T-cell (primary cell): ENCODE data around the gene TMEM219. TPM values are rescaled to one million over a fixed set of nuclear protein-coding genes. Genes with fewer than 3 reads are reported as not detected.

ENCODE experiments used
- ATAC-seq, 4 experiments: fragments of 200-7000 bp in 3 of 4; fragments of 150-1000 bp in 1 of 4; cut with Tn5 transposase; replicated peaks in 1 of 4; 1 replicate in 3 of 4; 2 replicates in 1 of 4; pipeline ENCODE4 v1.10.0; 2021; ENCODE audit warnings: moderate library complexity in 3 of 4, mild to moderate bottlenecking in 2 of 4, moderate number of reproducible peaks in 1 of 4
- CTCF ChIA-PET, 2 donors: fragments of 300-600 bp; sonication (Branson Sonifier 250); formaldehyde crosslinking; loops; one replicate each; lab custom pipeline; 2022; ENCODE audit warnings: antibody characterized with exemption in 2 of 2; lab: Charles Lee
- POLR2A ChIA-PET, 2 donors: fragments of 300-600 bp; sonication (Branson Sonifier 250); formaldehyde crosslinking; loops; one replicate each; lab custom pipeline; 2022; ENCODE audit warnings: antibody characterized with exemption in 2 of 2; lab: Charles Lee
- DNase-seq, 35 experiments: peaks; one replicate each; pipeline versions ENCODE4 v3.0.0 to v3.0.0-alpha.2; 2013 to 2023
- H3K27ac ChIP-seq: one replicate; pipeline ENCODE4 v1.5.1; 2013; ENCODE audit warnings: low read length
- H3K27me3 ChIP-seq, 2 experiments: replicated peaks in 1 of 2; 1 replicate in 1 of 2; 2 replicates in 1 of 2; pipeline versions ENCODE4 v1.6.1 to v1.7.0; 2013; ENCODE audit warnings: low read length in 1 of 2, mixed read lengths in 1 of 2; ENCODE audit not compliant: control insufficient read depth in 2 of 2, insufficient read depth in 2 of 2; ENCODE audit errors: extremely low read depth in 1 of 2
- H3K36me3 ChIP-seq, 2 donors: 1 replicate in 1 of 2; 2 replicates in 1 of 2; pipeline versions ENCODE4 v1.6.1 to v1.7.0; 2013; ENCODE audit warnings: low read length in 1 of 2; ENCODE audit not compliant: control insufficient read depth in 2 of 2, insufficient read depth in 1 of 2; ENCODE audit errors: extremely low read depth in 1 of 2
- H3K4me1 ChIP-seq, 2 experiments: 1 replicate in 1 of 2; 2 replicates in 1 of 2; pipeline versions ENCODE4 v1.6.1 to v1.7.0; 2013; ENCODE audit warnings: low read length in 2 of 2, mixed read lengths in 1 of 2; ENCODE audit not compliant: insufficient read depth in 2 of 2, control insufficient read depth in 1 of 2; ENCODE audit errors: extremely low read depth in 1 of 2
- H3K4me3 ChIP-seq, 2 donors: 1 replicate in 1 of 2; 2 replicates in 1 of 2; pipeline versions ENCODE4 v1.5.1 to v1.7.0; 2013; ENCODE audit warnings: mild to moderate bottlenecking in 2 of 2, low read length in 1 of 2, moderate library complexity in 1 of 2; ENCODE audit not compliant: control insufficient read depth in 1 of 2; ENCODE audit errors: extremely low read depth in 1 of 2
- H3K9me3 ChIP-seq: 2 replicates; pipeline ENCODE4 v1.7.0; 2013
- H3K27ac Mint-ChIP-seq, 2 donors: one replicate each; pipeline ENCODE4 v1.8.0; 2020 to 2021; ENCODE audit warnings: mild to moderate bottlenecking in 2 of 2, mixed read lengths in 2 of 2
- H3K27me3 Mint-ChIP-seq, 2 donors: one replicate each; pipeline ENCODE4 v1.8.0; 2021 to 2022; ENCODE audit warnings: mixed read lengths in 2 of 2
- H3K36me3 Mint-ChIP-seq: one replicate; pipeline ENCODE4 v1.8.0; 2021; ENCODE audit warnings: mixed read lengths
- H3K4me1 Mint-ChIP-seq, 3 donors: one replicate each; pipeline ENCODE4 v1.8.0; 2020 to 2022; ENCODE audit warnings: mixed read lengths in 3 of 3, mild to moderate bottlenecking in 1 of 3
- H3K4me3 Mint-ChIP-seq, 3 donors: one replicate each; pipeline ENCODE4 v1.8.0; 2020 to 2022; ENCODE audit warnings: mild to moderate bottlenecking in 3 of 3, mixed read lengths in 3 of 3, moderate library complexity in 3 of 3
- H3K9me3 Mint-ChIP-seq, 3 donors: one replicate each; pipeline ENCODE4 v1.8.0; 2020 to 2022; ENCODE audit warnings: mixed read lengths in 3 of 3
- WGBS: methylation state at CpG from one replicate; pipeline ENCODE4 v1.1.5; 2013; ENCODE audit warnings: missing lambda C conversion rate; ENCODE audit not compliant: insufficient coverage; 5-methylcytosine and 5-hydroxymethylcytosine counted together
- total RNA-seq, 35 experiments: library from RNA in 6 of 35; stranded (reverse) in 6 of 35; fragments of 120-200 nt in 1 of 35; gene quantifications; one replicate each; pipeline versions ENCODE4 v1.2.1 to v1.2.4 and lab custom pipeline; 2013 to 2026

The TMEM219 gene
- total RNA-seq (10 to 100 TPM; 66.7 to 93.9 (median 80.4) TPM), total RNA-seq (lab: John Stamatoyannopoulos, UW) (9.9 to 67.7 (median 38.6) reads per million in 29 experiments)
- 72.0 TPM for total RNA-seq (2013)

GRCh38 chr16:29961479-29962343 lies at the start of gene TMEM219:
TMEM219 (plus strand) TSS chr16:29962079; CDS start chr16:29963144, 1,065 bp downstream.
- ChIA-PET CTCF (interaction anchor here (0.6 to 2.5 kb wide), 5 partner anchors 12 to 260 kb away, joined by 3 to 22 read pairs (median 9); partner anchors contain the start of genes HIRIP3 (in 1 of the 2), KCTD13 (in 1 of the 2) and TAOK2 (in 1 of the 2)), POLR2A (interaction anchor here (0.5 to 1.2 kb wide), 5 partner anchors 11 to 1666 kb away, joined by 4 to 7 read pairs (median 4); no protein-coding TSS in a partner anchor)
- peak within 1 kb of the TSS; percentile 90 for H3K27ac ChIP-seq
- Mint-ChIP-seq H3K4me1 (peaks cover 19 to 30% (median 24%) of the 10 kb centered on the region in 3 donors), H3K36me3 (no peaks in the 10 kb centered on the region), H3K27me3 (no peaks in the 10 kb centered on the region), H3K9me3 (no peaks in the 10 kb centered on the region), H3K4me3 (peak within 1 kb of the TSS; percentile 87 to 90 (median 88)), H3K27ac (peak within 1 kb of the TSS; percentile 92 to 95)
- peaks cover 0 to 3% of the 10 kb centered on the region in 2 donors for H3K36me3 ChIP-seq
- no peaks in the 10 kb centered on the region for H3K9me3 ChIP-seq
- ATAC-seq: peak; percentile 85 to 95 (median 88)
- peak; percentile 81 to 97 (median 91) for DNase-seq
- peaks cover 10 to 25% of the 10 kb centered on the region in 2 experiments for H3K4me1 ChIP-seq
- peak within 1 kb of the TSS; percentile 69 to 87 for H3K4me3 ChIP-seq
- under 1% methylated on average over 75 of the region's 75 CpGs for WGBS
- H3K27me3 ChIP-seq: no peaks in the 10 kb centered on the region

GRCh38 chr16:29912087-29912486 lies 49.8 kb upstream of the TMEM219 start:
- peak overlapping the region in 1 of 2 donors; percentile 44 for H3K27ac Mint-ChIP-seq
- H3K9me3 ChIP-seq: no peaks in the 10 kb centered on the region
- peaks cover 32% of the 10 kb centered on the region for H3K36me3 Mint-ChIP-seq
- peaks cover 0 to 3% (median 0%) of the 10 kb centered on the region in 3 donors for H3K4me1 Mint-ChIP-seq
- no peak overlapping the region for H3K4me3 Mint-ChIP-seq
- no peak overlapping the region for H3K4me3 ChIP-seq
- ChIA-PET POLR2A (interaction anchor here in 1 of 2 donors (0.6 kb wide), 1 partner anchor 10 kb away, joined by 5 read pairs; no protein-coding TSS in a partner anchor), CTCF (no interaction called here)
- no peaks in the 10 kb centered on the region for H3K27me3 Mint-ChIP-seq
- H3K4me1 ChIP-seq: no peaks in the 10 kb centered on the region
- DNase-seq (no peak), ATAC-seq (no peak)
- 95% methylated on average over 11 of the region's 11 CpGs for WGBS
- H3K27me3 ChIP-seq: no peaks in the 10 kb centered on the region
- no peaks in the 10 kb centered on the region for H3K9me3 Mint-ChIP-seq
- H3K27ac ChIP-seq: no peak overlapping the region
- peaks cover 3 to 14% of the 10 kb centered on the region in 2 donors for H3K36me3 ChIP-seq

GRCh38 chr16:29913514-29913913 lies 48.4 kb upstream of the TMEM219 start:
- Mint-ChIP-seq H3K36me3 (peaks cover 28% of the 10 kb centered on the region), H3K9me3 (no peaks in the 10 kb centered on the region), H3K4me1 (peaks cover 0 to 3% (median 0%) of the 10 kb centered on the region in 3 donors), H3K27me3 (no peaks in the 10 kb centered on the region), H3K27ac (no peak overlapping the region), H3K4me3 (no peak overlapping the region)
- no peak for ATAC-seq
- Histone ChIP-seq H3K36me3 (peaks cover 3 to 14% of the 10 kb centered on the region in 2 donors), H3K4me1 (no peaks in the 10 kb centered on the region), H3K9me3 (no peaks in the 10 kb centered on the region), H3K27ac (no peak overlapping the region), H3K27me3 (no peaks in the 10 kb centered on the region), H3K4me3 (no peak overlapping the region)
- WGBS: 88% methylated on average over 5 of the region's 8 CpGs
- POLR2A ChIA-PET: interaction anchor here in 1 of 2 donors (0.5 kb wide), 1 partner anchor 193 kb away, joined by 5 read pairs; no protein-coding TSS in a partner anchor
- DNase-seq: no peak
- CTCF ChIA-PET: interaction anchor here in 1 of 2 donors (0.7 kb wide), 1 partner anchor 34 kb away, joined by 11 read pairs; no protein-coding TSS in a partner anchor

- 100% methylated on average over 2 of the region's 6 CpGs for WGBS
- H3K27me3 ChIP-seq: no peaks in the 10 kb centered on the region
- Mint-ChIP-seq H3K36me3 (peaks cover 30% of the 10 kb centered on the region), H3K27me3 (no peaks in the 10 kb centered on the region), H3K9me3 (no peaks in the 10 kb centered on the region), H3K27ac (peak overlapping the region in 1 of 2 donors; percentile 24), H3K4me3 (no peak overlapping the region), H3K4me1 (peaks cover 5 to 6% (median 5%) of the 10 kb centered on the region in 3 donors)
- no peak overlapping the region for H3K27ac ChIP-seq
- ChIA-PET CTCF (interaction anchor here in 1 of 2 donors (0.6 kb wide), 1 partner anchor 215 kb away, joined by 4 read pairs; no protein-coding TSS in a partner anchor), POLR2A (no interaction called here)
- DNase-seq (no peak), ATAC-seq (no peak)
- no peaks in the 10 kb centered on the region for H3K4me1 ChIP-seq
- H3K4me3 ChIP-seq: no peak overlapping the region
- peaks cover 6 to 20% of the 10 kb centered on the region in 2 donors for H3K36me3 ChIP-seq
- no peaks in the 10 kb centered on the region for H3K9me3 ChIP-seq
Observed at GRCh38 chr16:29915590-29916247, 46.2 kb upstream of the TMEM219 start.

- no peaks in the 10 kb centered on the region for H3K27me3 Mint-ChIP-seq
- 80% methylated on average over 1 of the region's 1 CpG for WGBS
- peaks cover 37% of the 10 kb centered on the region for H3K36me3 Mint-ChIP-seq
Observed at GRCh38 chr16:29916979-29917378, 44.9 kb upstream of the TMEM219 start.

More at GRCh38 chr16:29916979-29917378, 44.9 kb upstream of the TMEM219 start:
- Histone ChIP-seq H3K36me3 (peaks cover 10 to 31% of the 10 kb centered on the region in 2 donors), H3K9me3 (no peaks in the 10 kb centered on the region), H3K4me1 (no peaks in the 10 kb centered on the region), H3K4me3 (no peak overlapping the region), H3K27me3 (no peaks in the 10 kb centered on the region), H3K27ac (no peak overlapping the region)
- no peak overlapping the region for H3K27ac Mint-ChIP-seq
- no peak overlapping the region for H3K4me3 Mint-ChIP-seq
- CTCF ChIA-PET: no interaction called here
- H3K9me3 Mint-ChIP-seq: no peaks in the 10 kb centered on the region
- no peak for ATAC-seq
- POLR2A ChIA-PET: no interaction called here
- DNase-seq: no peak
- H3K4me1 Mint-ChIP-seq: peaks cover 12 to 16% (median 14%) of the 10 kb centered on the region in 3 donors
